Measurements from ENCODE around the gene CRADD.

CRADD gene

GRCh38 chr12:93668919-93669418, 8.2 kb upstream of the CRADD start:
- no peak for DNase-seq (ENCODE audit: low read depth, low spot score)
- H3K4me3 ChIP-seq (ENCODE audit: low read length): no peak overlapping the region

- no peak overlapping the region for H3K4me3 ChIP-seq (ENCODE audit: low read length)
These were observed 7.7 kb upstream of the CRADD start for GRCh38 chr12:93669452-93669851.

GRCh38 chr12:93670104-93670503, 7.1 kb upstream of the CRADD start:
- no peak overlapping the region for H3K4me3 ChIP-seq (ENCODE audit: low read length)
- DNase-seq (ENCODE audit: low read depth, low spot score): no peak

More at GRCh38 chr12:93669452-93669851, 7.7 kb upstream of the CRADD start:
- DNase-seq (ENCODE audit: low read depth, low spot score): no peak

GRCh38 chr12:93671044-93671443, 6.1 kb upstream of the CRADD start:
- no peak for DNase-seq (ENCODE audit: low read depth, low spot score)
- no peak overlapping the region for H3K4me3 ChIP-seq (ENCODE audit: low read length)

- no peak overlapping the region for H3K4me3 ChIP-seq (ENCODE audit: low read length)
- DNase-seq (ENCODE audit: low read depth, low spot score): no peak
These were observed 4.1 kb upstream of the CRADD start for GRCh38 chr12:93673084-93673483.

- no peak for DNase-seq (ENCODE audit: low read depth, low spot score)
- no peak overlapping the region for H3K4me3 ChIP-seq (ENCODE audit: low read length)
These were observed 2.8 kb upstream of the CRADD start for GRCh38 chr12:93674386-93674785.

GRCh38 chr12:93676408-93677194, 574 bp upstream of the CRADD start:
- no peak for DNase-seq (ENCODE audit: low read depth, low spot score)
- peak overlapping the region; percentile 71 for H3K4me3 ChIP-seq (ENCODE audit: low read length)

GRCh38 chr12:93678779-93679178, 1.6 kb downstream of the CRADD start:
- no peak overlapping the region for H3K4me3 ChIP-seq (ENCODE audit: low read length)
- no peak for DNase-seq (ENCODE audit: low read depth, low spot score)

GRCh38 chr12:93679308-93679925, 2.2 kb downstream of the CRADD start:
- no peak for DNase-seq (ENCODE audit: low read depth, low spot score)
- H3K4me3 ChIP-seq (ENCODE audit: low read length): no peak overlapping the region

GRCh38 chr12:93680006-93680405, 2.8 kb downstream of the CRADD start:
- no peak overlapping the region for H3K4me3 ChIP-seq (ENCODE audit: low read length)
- DNase-seq (ENCODE audit: low read depth, low spot score): no peak

GRCh38 chr12:93682846-93683261, 5.7 kb downstream of the CRADD start:
- no peak overlapping the region for H3K4me3 ChIP-seq (ENCODE audit: low read length)
- DNase-seq (ENCODE audit: low read depth, low spot score): no peak

- H3K4me3 ChIP-seq (ENCODE audit: low read length): no peak overlapping the region
- DNase-seq (ENCODE audit: low read depth, low spot score): no peak
These were observed 6.2 kb downstream of the CRADD start for GRCh38 chr12:93683410-93683809.

- DNase-seq (ENCODE audit: low read depth, low spot score): no peak
- H3K4me3 ChIP-seq (ENCODE audit: low read length): no peak overlapping the region
These were observed 7.5 kb downstream of the CRADD start for GRCh38 chr12:93684716-93685115.

GRCh38 chr12:93686572-93687356, 9.6 kb downstream of the CRADD start:
- DNase-seq (ENCODE audit: low read depth, low spot score): no peak
- H3K4me3 ChIP-seq (ENCODE audit: low read length): no peak overlapping the region

- DNase-seq (ENCODE audit: low read depth, low spot score): no peak
- H3K4me3 ChIP-seq (ENCODE audit: low read length): no peak overlapping the region
These were observed 12.1 kb downstream of the CRADD start for GRCh38 chr12:93689076-93689834.

GRCh38 chr12:93696462-93696861, 19.3 kb downstream of the CRADD start:
- H3K4me3 ChIP-seq (ENCODE audit: low read length): no peak overlapping the region
- DNase-seq (ENCODE audit: low read depth, low spot score): no peak

- no peak overlapping the region for H3K4me3 ChIP-seq (ENCODE audit: low read length)
- DNase-seq (ENCODE audit: low read depth, low spot score): no peak
These were observed 21.3 kb downstream of the CRADD start for GRCh38 chr12:93698307-93699092.

Measured in Jurkat, Clone E6-1 (cell line).